22Rv1 (cell line): Measurements from ENCODE around the gene CELF2.

ENCODE experiments used
- CTCF ChIP-seq: fragments of 450-650 bp; IDR thresholded peaks from 2 replicates; pipeline ENCODE4 v1.5.1; 2017; ENCODE audit warnings: mild to moderate bottlenecking
- ZFX ChIP-seq: fragments of 450-650 bp; IDR thresholded peaks from 2 replicates; pipeline ENCODE4 v1.6.1; 2017; ENCODE audit warnings: antibody characterized with exemption, borderline replicate concordance

- TF ChIP-seq CTCF (no peak), ZFX (no peak)
These were observed 192.7 kb downstream of the CELF2 start for GRCh38 chr10:11210211-11210922.
